SH-SY5Y (cell line): ENCODE data around the gene TOMM22.

Experiments used
- GATA2 ChIP-seq: IDR thresholded peaks from 2 replicates; pipeline ENCODE4 v1.6.1; 2011; ENCODE audit warnings: mild to moderate bottlenecking, low read depth, low read length
- GATA3 ChIP-seq: IDR thresholded peaks from 2 replicates; pipeline ENCODE4 v1.6.1; 2011; ENCODE audit warnings: low read depth, mild to moderate bottlenecking, low read length, moderate library complexity

Gene TOMM22

GRCh38 chr22:38674888-38675287, 6.9 kb upstream of the TOMM22 start:
- TF ChIP-seq GATA3 (no peak), GATA2 (no peak)

- TF ChIP-seq GATA3 (no peak), GATA2 (no peak)
These were observed 5.9 kb upstream of the TOMM22 start for GRCh38 chr22:38675833-38676232.

GRCh38 chr22:38684895-38685294, 3.1 kb downstream of the TOMM22 start:
- TF ChIP-seq GATA3 (no peak), GATA2 (no peak)

GRCh38 chr22:38685761-38686160, 4.0 kb downstream of the TOMM22 start:
- TF ChIP-seq GATA2 (no peak), GATA3 (no peak)

- TF ChIP-seq GATA3 (no peak), GATA2 (no peak)
These were observed 7.9 kb downstream of the TOMM22 start for GRCh38 chr22:38689651-38690050.

GRCh38 chr22:38694049-38694448, 12.3 kb downstream of the TOMM22 start:
- TF ChIP-seq GATA3 (no peak), GATA2 (no peak)

GRCh38 chr22:38694940-38695339, 13.2 kb downstream of the TOMM22 start:
- TF ChIP-seq GATA2 (no peak), GATA3 (no peak)

GRCh38 chr22:38696606-38697424, 15.1 kb downstream of the TOMM22 start:
- TF ChIP-seq GATA3 = no peak
- TF ChIP-seq GATA2 = no peak

- TF ChIP-seq GATA3 (no peak), GATA2 (no peak)
These were observed 15.8 kb downstream of the TOMM22 start for GRCh38 chr22:38697425-38698089.

GRCh38 chr22:38698407-38699094, 16.8 kb downstream of the TOMM22 start:
- TF ChIP-seq GATA2 (no peak), GATA3 (no peak)

- TF ChIP-seq GATA3 (no peak), GATA2 (no peak)
These were observed 17.4 kb downstream of the TOMM22 start for GRCh38 chr22:38699143-38699542.

- TF ChIP-seq GATA3 = no peak
- no peak for TF ChIP-seq GATA2
These were observed 18.0 kb downstream of the TOMM22 start for GRCh38 chr22:38699784-38700183.

- TF ChIP-seq GATA2 = no peak
These were observed 18.6 kb downstream of the TOMM22 start for GRCh38 chr22:38700270-38700788.
